22Rv1 (cell line): ENCODE results near the gene TMEM232.

Experiments used
- CTCF ChIP-seq: fragments of 450-650 bp; IDR thresholded peaks from 2 replicates; pipeline ENCODE4 v1.5.1; 2017; ENCODE audit warnings: mild to moderate bottlenecking
- ZFX ChIP-seq: fragments of 450-650 bp; IDR thresholded peaks from 2 replicates; pipeline ENCODE4 v1.6.1; 2017; ENCODE audit warnings: antibody characterized with exemption, borderline replicate concordance

GRCh38 chr5:110460837-110461236, 265.6 kb downstream of the TMEM232 start:
- no peak for TF ChIP-seq CTCF
- TF ChIP-seq ZFX = no peak
